NCI-H510A (cell line): ENCODE data around the gene GLI2.

ENCODE experiments used
- DNase-seq: peaks from one replicate; lab custom pipeline; 2025; lab: John Stamatoyannopoulos, UW

GLI2 gene

DNA sequence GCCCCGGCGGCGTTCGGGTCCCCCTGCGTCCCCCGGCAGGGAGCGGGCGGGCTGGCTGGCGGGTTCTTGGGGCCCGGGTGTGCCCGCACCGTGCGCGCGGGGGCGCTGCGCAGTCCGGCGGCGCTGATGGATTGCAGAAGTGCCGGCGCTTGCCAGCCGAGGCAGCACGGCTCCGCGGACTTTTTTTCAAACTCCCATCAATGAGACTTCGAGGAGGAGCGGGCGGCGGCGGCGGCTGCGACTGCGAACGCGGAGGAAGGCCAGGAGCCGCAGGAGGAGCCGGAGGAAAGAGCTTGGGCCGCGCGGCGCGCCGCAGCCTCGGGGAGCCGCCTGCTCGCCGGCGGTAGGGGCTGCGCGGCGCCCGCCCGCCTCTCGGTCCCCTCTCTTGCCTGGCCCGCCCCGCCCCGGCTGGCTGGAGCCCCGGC, at the start of gene GLI2:
Gene GLI2, plus strand, starts transcription at position 123 of the 425 bp plus-strand sequence. CDS start 61,453 bp downstream, outside the sequence.
- peak; percentile 87 for DNase-seq

- DNase-seq = no peak
Measured at GRCh38 chr2:120685974-120686297, 49.7 kb upstream of the GLI2 start.

GRCh38 chr2:120686511-120687168, 49.0 kb upstream of the GLI2 start:
- no peak for DNase-seq

GRCh38 chr2:120687210-120687609, 48.5 kb upstream of the GLI2 start:
- no peak for DNase-seq

DNA sequence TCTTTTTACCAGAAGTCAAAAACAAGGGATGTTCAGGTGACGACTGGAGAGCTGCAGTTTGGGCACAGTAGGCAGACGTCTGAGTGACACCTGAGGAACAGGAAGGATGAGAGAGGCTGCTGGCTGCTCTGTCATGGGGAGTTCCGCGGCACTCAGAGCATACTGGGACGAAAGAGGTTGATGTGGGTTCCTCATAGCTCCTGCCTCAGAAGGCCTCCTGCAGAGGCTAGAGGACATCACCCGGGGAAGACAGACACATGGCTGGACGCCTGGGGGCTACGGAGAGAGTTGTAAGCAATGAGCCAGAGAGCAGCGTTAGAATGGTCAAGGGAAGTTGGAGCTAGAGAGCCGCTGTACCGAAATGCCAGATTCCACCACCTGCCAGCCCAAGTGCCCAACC, 45.1 kb upstream of the GLI2 start:
- DNase-seq = no peak

DNA sequence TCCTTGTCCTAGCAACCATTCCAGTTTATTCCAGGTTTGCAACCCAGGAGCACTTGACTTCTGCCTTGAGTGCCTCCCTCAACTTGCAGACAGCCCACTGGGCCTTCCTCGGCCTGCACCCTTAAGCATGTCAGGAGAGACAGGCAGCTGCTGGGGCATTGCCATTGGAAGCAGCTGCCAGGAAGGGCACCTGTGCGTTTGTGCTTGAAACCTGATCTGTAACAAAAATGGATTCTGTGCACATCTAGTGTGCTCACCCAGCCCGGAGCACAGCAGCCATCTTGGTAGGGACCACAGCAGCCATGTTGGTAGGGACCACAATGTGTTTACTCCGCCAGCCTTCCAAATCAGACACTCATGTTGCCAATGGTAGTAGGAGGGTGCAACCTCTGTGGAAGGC, 44.3 kb upstream of the GLI2 start:
- DNase-seq = peak; percentile 36

DNA sequence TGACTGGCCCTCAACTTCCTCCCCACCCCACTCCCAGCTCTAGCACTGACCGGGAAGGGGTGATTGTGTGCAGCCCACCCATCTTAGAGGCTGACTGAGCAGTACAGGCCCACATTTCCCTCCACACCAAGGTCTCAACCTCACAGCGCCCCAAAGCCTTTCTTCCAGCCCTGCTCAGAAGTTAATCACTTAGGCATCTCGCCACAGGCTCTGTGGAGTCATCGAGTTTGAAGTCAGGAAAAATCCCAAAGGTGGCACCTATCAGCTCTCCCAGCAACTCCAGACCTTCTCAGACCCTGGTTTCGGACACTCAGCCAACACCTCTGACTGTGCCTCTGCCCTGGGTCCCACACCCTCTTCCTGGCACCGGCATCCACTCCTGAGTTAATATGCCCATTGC, 43.0 kb upstream of the GLI2 start:
- no peak for DNase-seq

- DNase-seq = no peak
Measured at GRCh38 chr2:120693121-120693520, 42.5 kb upstream of the GLI2 start.

GRCh38 chr2:120694034-120694433, 41.6 kb upstream of the GLI2 start:
- no peak for DNase-seq

DNA sequence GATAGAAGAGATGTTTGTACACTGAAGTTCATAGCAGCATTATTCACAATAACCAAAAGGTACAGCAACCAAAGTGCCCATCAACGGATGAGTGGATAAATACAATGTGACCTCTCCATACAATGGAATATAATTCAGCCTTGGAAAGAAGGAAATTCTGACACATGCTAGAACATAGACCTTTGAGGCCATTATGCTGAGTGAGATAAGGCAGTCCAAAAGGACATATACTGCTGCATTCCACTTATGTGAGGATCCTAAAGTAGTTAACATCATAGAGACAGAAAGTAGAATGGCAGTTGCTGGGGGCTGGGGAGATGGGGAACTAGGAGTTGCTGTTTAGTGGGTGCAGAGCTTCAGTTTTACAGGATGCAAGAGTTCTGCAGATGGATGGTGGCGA, 38.2 kb upstream of the GLI2 start:
- DNase-seq = no peak

- peak; percentile 43 for DNase-seq
Measured at GRCh38 chr2:120699292-120699691, 36.4 kb upstream of the GLI2 start.

GRCh38 chr2:120700659-120701058, 35.0 kb upstream of the GLI2 start:
- DNase-seq = no peak

GRCh38 chr2:120701096-120701495, 34.6 kb upstream of the GLI2 start:
- DNase-seq = no peak

- DNase-seq = no peak
Measured at GRCh38 chr2:120701499-120701898, 34.2 kb upstream of the GLI2 start.

DNA sequence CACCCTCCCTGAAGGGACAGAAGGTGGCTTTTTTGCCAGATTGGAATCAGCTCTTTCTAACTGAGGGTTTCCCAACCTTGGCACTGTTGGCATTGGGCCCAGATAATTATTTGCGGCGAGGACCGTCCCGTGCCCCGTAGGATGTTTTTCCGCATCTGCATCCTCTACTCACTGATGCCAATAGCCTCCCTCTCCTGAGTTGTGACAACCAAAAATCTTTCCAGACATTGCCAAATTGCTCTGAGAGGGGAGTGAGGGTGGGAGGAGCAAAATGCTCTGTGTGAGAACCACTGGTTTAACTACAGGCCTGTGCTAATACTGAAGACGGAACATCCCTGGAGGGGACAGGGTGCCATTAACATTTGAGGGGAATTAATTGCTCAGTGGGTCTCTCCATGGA, 33.6 kb upstream of the GLI2 start:
- no peak for DNase-seq

DNA sequence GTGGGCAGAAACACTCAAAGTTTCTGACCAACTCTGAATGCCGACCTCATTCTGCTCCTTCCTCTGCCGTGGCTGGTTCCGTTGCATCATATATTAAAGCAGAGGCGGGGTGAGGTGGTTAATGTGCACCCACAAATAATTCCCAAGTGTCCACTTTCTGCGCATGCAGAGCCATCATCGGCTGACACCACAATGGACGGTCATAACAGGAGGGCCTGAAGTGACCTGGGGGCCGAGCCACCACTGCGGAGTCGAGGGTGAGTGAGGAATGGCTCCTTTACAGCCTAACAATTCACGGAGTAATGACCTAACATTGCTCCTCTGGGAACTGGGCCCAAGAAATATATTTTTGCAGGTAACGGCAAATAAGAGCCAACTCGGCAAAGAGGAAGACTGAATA, 32.9 kb upstream of the GLI2 start:
- no peak for DNase-seq

DNA sequence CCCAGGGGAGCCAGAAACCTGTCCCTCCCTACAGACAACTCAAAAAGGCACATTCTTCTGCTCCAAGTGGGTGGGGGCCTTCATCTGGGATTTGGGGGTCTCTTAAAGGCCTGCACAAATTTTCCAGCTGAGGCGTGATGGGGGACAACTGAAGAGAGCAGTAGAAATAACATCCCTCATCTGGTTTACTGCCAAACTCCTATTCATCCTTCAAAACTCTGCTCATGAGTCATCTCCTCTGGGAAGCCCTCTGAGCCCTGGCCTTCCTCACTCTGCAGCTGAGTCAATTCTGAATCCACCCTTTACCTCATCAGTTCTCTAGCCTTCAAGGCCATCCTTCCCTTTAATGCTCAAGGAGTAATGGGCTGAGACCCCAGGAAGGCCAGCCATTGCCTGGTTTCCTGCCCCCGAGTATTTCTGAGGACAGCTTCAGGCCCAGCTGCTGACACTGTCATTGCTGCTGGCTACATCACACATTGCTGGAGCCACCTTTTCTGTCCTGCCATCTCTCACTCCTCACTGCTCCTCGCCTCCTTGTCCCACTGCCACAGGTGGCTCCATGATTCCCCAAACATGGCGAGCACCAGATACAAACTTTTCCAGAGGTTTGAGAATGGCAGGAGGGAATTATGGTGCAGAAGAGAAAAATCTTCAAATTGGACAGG, 32.2 kb upstream of the GLI2 start:
- DNase-seq = no peak

GRCh38 chr2:120704696-120705095, 31.0 kb upstream of the GLI2 start:
- no peak for DNase-seq

DNA sequence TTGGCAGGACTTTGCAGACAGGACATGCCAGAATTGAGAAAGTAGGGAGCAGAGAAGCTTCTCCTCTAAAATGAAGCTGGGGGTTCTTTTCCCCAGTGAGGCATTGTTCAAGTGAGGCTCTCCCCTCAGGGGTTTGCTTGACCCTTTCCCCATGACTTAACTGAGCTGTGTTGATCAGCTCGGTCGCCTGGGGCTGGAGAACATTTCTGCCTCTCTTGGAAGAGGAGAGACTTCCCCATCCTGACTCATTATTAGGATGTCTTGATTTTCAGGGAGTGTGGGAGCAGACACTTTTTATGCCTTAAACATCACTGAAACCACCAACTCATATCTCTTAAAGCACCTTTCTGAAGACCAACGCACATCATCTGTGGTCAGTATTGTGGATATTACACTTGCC, 27.9 kb upstream of the GLI2 start:
- DNase-seq = no peak

DNA sequence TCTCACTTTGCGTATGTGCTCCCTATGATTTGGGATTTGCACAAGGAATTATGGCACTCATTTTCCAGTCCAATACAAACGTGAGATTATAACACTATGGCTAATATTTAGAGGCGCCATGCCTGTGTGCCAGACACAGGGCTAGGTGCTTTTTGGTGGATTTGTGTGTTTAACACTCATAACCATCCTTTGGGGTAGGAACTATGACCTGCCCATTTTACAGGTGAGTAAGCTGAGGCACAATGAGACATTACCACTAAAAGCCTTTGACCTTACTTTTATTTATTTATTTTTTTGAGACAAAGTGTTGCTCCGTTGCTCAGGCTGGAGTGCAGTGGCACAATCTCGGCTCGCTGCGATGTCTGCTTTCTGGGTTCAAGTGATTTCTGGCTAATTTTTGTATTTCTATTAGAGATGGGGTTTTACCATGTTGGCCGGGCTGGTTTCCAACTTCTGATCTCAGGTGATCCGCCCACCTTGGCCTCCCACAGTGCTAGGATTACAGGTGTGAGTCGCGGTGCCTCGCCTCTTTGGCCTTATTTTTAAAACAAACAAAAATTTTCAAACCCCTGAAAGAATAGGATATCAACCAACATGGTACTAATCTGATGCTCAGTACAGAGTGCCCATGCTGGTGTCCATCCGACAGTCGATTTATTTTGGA, 26.6 kb upstream of the GLI2 start:
- no peak for DNase-seq

DNA sequence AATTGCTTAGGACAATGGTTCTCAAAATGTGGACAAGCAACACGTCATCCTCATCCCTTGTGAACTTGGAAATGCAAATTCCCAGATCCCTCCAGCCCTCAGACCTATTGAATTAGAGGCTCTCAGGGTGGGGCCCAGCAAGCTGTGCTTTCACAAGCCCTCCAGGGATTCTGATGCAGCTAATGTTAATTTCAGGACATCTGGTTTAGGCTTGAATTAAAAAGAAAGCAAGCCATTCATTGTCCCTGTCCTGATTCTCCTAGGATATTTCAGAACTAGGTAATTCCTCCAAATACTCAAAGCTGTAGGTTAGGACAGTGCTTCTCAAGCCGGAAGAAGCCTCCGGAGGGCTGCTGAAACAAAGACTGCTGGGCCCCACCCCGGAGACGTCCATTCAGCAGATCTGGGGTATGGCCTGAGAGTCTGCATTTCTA, 26.0 kb upstream of the GLI2 start:
- no peak for DNase-seq

- no peak for DNase-seq
Measured at GRCh38 chr2:120710256-120710655, 25.4 kb upstream of the GLI2 start.

GRCh38 chr2:120711694-120712093, 24.0 kb upstream of the GLI2 start:
- no peak for DNase-seq
